CD4-positive, CD25-positive, alpha-beta regulatory T cell (primary cell): ENCODE measurements around the gene RERE. TPM values are rescaled to one million over a fixed set of nuclear protein-coding genes. Genes with fewer than 3 reads are reported as not detected.
A peak's percentile ranks its signal among the peaks of the same experiment; 100 is the strongest.

ENCODE experiments used
- ATAC-seq, 2 donors: fragments of 150-1000 bp; cut with Tn5 transposase; one replicate each; pipeline ENCODE4 v1.10.0; 2021; ENCODE audit warnings: low read depth in 2 of 2, moderate number of reproducible peaks in 2 of 2, moderate library complexity in 1 of 2
- DNase-seq, 3 donors: peaks; one replicate each; pipeline versions ENCODE4 v3.0.0 to v3.0.0-alpha.2; 2012 to 2022; ENCODE audit warnings: mixed read lengths in 1 of 3
- H3K27ac ChIP-seq: one replicate; pipeline ENCODE4 v1.7.0; 2013; ENCODE audit warnings: mild to moderate bottlenecking, low read length; ENCODE audit not compliant: insufficient read depth, poor library complexity, severe bottlenecking
- H3K27me3 ChIP-seq: one replicate; pipeline ENCODE4 v1.7.0; 2013; ENCODE audit warnings: low read length; ENCODE audit not compliant: control insufficient read depth, insufficient read depth
- H3K36me3 ChIP-seq: one replicate; pipeline ENCODE4 v1.7.0; 2013; ENCODE audit warnings: mild to moderate bottlenecking, low read length, moderate library complexity; ENCODE audit not compliant: control insufficient read depth, insufficient read depth
- H3K4me1 ChIP-seq: 2 replicates; pipeline ENCODE4 v1.7.0; 2013; ENCODE audit warnings: mild to moderate bottlenecking, low read length; ENCODE audit not compliant: insufficient read depth, control insufficient read depth, poor library complexity, severe bottlenecking
- H3K4me3 ChIP-seq: one replicate; pipeline ENCODE4 v1.7.0; 2013; ENCODE audit warnings: low read depth, mild to moderate bottlenecking, low read length, moderate library complexity
- H3K9me3 ChIP-seq, 2 experiments: 1 replicate in 1 of 2; 2 replicates in 1 of 2; pipeline ENCODE4 v1.7.0; 2013; ENCODE audit warnings: low read length in 2 of 2, mild to moderate bottlenecking in 1 of 2, moderate library complexity in 1 of 2; ENCODE audit not compliant: control insufficient read depth in 2 of 2
- H3K27ac Mint-ChIP-seq, 3 donors: one replicate each; pipeline ENCODE4 v1.8.0; 2020 to 2022; ENCODE audit warnings: mild to moderate bottlenecking in 3 of 3, mixed read lengths in 3 of 3, moderate library complexity in 2 of 3
- H3K27me3 Mint-ChIP-seq: one replicate; pipeline ENCODE4 v1.8.0; 2022; ENCODE audit warnings: mild to moderate bottlenecking, mixed read lengths
- H3K36me3 Mint-ChIP-seq: one replicate; pipeline ENCODE4 v1.8.0; 2020; ENCODE audit warnings: mixed read lengths
- H3K4me1 Mint-ChIP-seq, 4 donors: one replicate each; pipeline ENCODE4 v1.8.0; 2020 to 2022; ENCODE audit warnings: mixed read lengths in 4 of 4, mild to moderate bottlenecking in 1 of 4
- H3K4me3 Mint-ChIP-seq, 4 donors: one replicate each; pipeline ENCODE4 v1.8.0; 2020 to 2022; ENCODE audit warnings: mild to moderate bottlenecking in 4 of 4, mixed read lengths in 4 of 4, moderate library complexity in 3 of 4
- H3K9me3 Mint-ChIP-seq, 7 donors: one replicate each; pipeline ENCODE4 v1.8.0; 2020 to 2022; ENCODE audit warnings: mixed read lengths in 7 of 7, mild to moderate bottlenecking in 3 of 7, moderate library complexity in 2 of 7
- polyA plus RNA-seq, 4 donors: library from polyadenylated mRNA; unstranded; fragments of 300-500 nt; fragmentation: Illumina TruSeq; gene quantifications; one replicate each; pipeline ENCODE4 v1.2.3, GENCODE V29; 2021
- total RNA-seq: library from RNA; stranded (reverse); gene quantifications from one replicate; pipeline ENCODE4 v1.2.3, GENCODE V29; 2022

Gene RERE
- total and polyA plus RNA-seq, 5 donors from 2014 or later = 3.1 to 127 (median 5.7) TPM

DNA sequence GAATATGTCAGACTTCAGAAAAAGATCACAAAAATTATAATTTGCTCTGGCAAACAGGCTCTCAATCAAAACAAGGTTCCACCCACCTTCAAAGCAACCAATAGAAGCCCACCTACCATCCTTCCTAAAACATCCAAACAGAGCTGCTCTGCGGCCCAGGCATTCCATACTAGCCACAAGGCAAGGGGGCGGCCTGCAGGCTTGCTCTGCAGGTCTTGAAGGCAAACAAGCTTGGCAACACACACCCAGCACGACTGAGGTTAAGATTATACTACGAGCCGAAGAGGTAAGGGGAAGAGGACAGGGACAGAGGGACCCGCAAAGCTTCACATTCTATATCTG is 292.3 kb downstream of the RERE start:
- Histone ChIP-seq H3K9me3 (no peaks in the 10 kb centered on the region), H3K36me3 (no peaks in the 10 kb centered on the region), H3K27ac (peak overlapping the region; percentile 91), H3K4me3 (peak overlapping the region; percentile 77), H3K27me3 (no peaks in the 10 kb centered on the region), H3K4me1 (peaks cover 55% of the 10 kb centered on the region)
- H3K4me1 Mint-ChIP-seq = peaks cover 28 to 46% (median 39%) of the 10 kb centered on the region in 4 donors
- H3K36me3 Mint-ChIP-seq = peaks cover 11% of the 10 kb centered on the region
- ATAC-seq = peak; percentile 11 to 16
- DNase-seq = peak in 1 of 3 donors; percentile 40
- H3K4me3 Mint-ChIP-seq = no peak overlapping the region
- H3K27ac Mint-ChIP-seq = no peak overlapping the region
- H3K9me3 Mint-ChIP-seq = no peaks in the 10 kb centered on the region
- no peaks in the 10 kb centered on the region for H3K27me3 Mint-ChIP-seq

- H3K36me3 ChIP-seq = no peaks in the 10 kb centered on the region
- H3K4me3 ChIP-seq = peak overlapping the region; percentile 77
- H3K27me3 ChIP-seq = no peaks in the 10 kb centered on the region
- peaks cover 57% of the 10 kb centered on the region for H3K4me1 ChIP-seq
- peak in 1 of 3 donors; percentile 51 for DNase-seq
- H3K9me3 ChIP-seq = no peaks in the 10 kb centered on the region
- H3K27ac ChIP-seq = peak overlapping the region; percentile 91
- Mint-ChIP-seq H3K27ac (no peak overlapping the region), H3K4me3 (no peak overlapping the region), H3K9me3 (no peaks in the 10 kb centered on the region), H3K36me3 (peaks cover 11% of the 10 kb centered on the region), H3K27me3 (no peaks in the 10 kb centered on the region), H3K4me1 (peaks cover 28 to 48% (median 42%) of the 10 kb centered on the region in 4 donors)
- no peak for ATAC-seq
Measured at GRCh38 chr1:8524627-8525157, 292.7 kb downstream of the RERE start.

DNA sequence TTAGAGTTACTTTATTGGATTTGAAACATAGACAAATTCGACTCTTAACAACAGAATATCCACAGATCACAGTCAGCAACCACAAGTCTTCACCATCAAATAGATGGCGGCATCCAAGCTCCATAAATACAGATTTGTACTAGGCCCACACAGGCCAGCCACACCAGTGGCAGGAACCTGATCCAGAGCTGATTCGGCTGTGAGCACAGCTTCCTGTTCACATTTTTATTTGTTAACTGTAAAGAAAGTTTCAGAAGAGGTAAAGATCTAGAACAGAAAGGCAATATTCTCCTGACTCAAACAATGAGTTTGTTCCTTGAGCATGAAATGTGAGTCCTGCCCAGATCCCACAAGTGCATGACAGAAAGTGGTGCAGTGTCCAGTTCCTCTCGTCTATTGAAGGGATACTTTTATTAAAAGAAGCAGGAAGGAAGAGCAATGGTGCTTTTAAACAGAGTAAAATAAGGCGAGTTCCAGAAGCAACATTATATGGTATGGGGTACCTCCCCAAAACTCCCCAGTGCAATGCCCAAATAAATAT is 293.7 kb downstream of the RERE start:
- no peak overlapping the region for H3K4me3 Mint-ChIP-seq
- no peak for ATAC-seq
- Histone ChIP-seq H3K4me3 (peak overlapping the region; percentile 77), H3K36me3 (no peaks in the 10 kb centered on the region), H3K27ac (peak overlapping the region; percentile 91), H3K9me3 (no peaks in the 10 kb centered on the region), H3K4me1 (peaks cover 57% of the 10 kb centered on the region), H3K27me3 (no peaks in the 10 kb centered on the region)
- H3K27me3 Mint-ChIP-seq = no peaks in the 10 kb centered on the region
- H3K36me3 Mint-ChIP-seq = peaks cover 11% of the 10 kb centered on the region
- H3K4me1 Mint-ChIP-seq = peaks cover 29 to 50% (median 44%) of the 10 kb centered on the region in 4 donors
- DNase-seq = peak in 2 of 3 donors; percentile 34 to 71
- H3K27ac Mint-ChIP-seq = peak overlapping the region in 1 of 3 donors; percentile 97
- H3K9me3 Mint-ChIP-seq = no peaks in the 10 kb centered on the region

GRCh38 chr1:8520483-8520966 is 296.9 kb downstream of the RERE start:
- Histone ChIP-seq H3K4me3 (no peak overlapping the region), H3K27me3 (no peaks in the 10 kb centered on the region), H3K9me3 (no peaks in the 10 kb centered on the region), H3K27ac (peak overlapping the region; percentile 28), H3K4me1 (peaks cover 49% of the 10 kb centered on the region), H3K36me3 (no peaks in the 10 kb centered on the region)
- H3K27ac Mint-ChIP-seq = peak overlapping the region; percentile 15 to 97 (median 56)
- H3K4me3 Mint-ChIP-seq = peak overlapping the region in 3 of 4 donors; percentile 2 to 11 (median 3)
- H3K9me3 Mint-ChIP-seq = no peaks in the 10 kb centered on the region
- peaks cover 21% of the 10 kb centered on the region for H3K36me3 Mint-ChIP-seq
- no peaks in the 10 kb centered on the region for H3K27me3 Mint-ChIP-seq
- peaks cover 37 to 65% (median 61%) of the 10 kb centered on the region in 4 donors for H3K4me1 Mint-ChIP-seq
- DNase-seq (no peak), ATAC-seq (no peak)

GRCh38 chr1:8519167-8519566 is 298.3 kb downstream of the RERE start:
- Mint-ChIP-seq H3K27ac (peak overlapping the region in 1 of 3 donors; percentile 20), H3K4me3 (no peak overlapping the region)

DNA sequence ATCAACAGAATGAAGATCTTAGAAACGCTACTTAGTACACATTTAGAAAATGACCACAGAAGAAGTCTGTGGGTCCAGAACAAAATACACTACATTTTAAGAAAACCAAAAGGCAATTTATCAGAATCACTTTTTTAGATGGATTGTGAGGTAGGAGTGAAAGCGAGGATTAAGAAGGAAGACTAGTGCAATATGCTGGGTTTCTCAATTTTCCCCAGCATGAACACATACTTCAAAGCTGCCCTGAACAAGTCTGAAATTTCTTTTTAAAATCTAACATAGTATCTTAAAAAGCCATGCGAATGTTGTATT is 299.0 kb downstream of the RERE start:
- Histone ChIP-seq H3K27me3 (no peaks in the 10 kb centered on the region), H3K4me3 (no peak overlapping the region), H3K36me3 (no peaks in the 10 kb centered on the region), H3K4me1 (peaks cover 34% of the 10 kb centered on the region), H3K27ac (no peak overlapping the region), H3K9me3 (no peaks in the 10 kb centered on the region)
- Mint-ChIP-seq H3K27me3 (no peaks in the 10 kb centered on the region), H3K4me1 (peaks cover 23 to 75% (median 55%) of the 10 kb centered on the region in 4 donors), H3K36me3 (peaks cover 18% of the 10 kb centered on the region), H3K27ac (peak overlapping the region in 1 of 3 donors; percentile 62), H3K4me3 (no peak overlapping the region), H3K9me3 (no peaks in the 10 kb centered on the region)
- DNase-seq = no peak
- ATAC-seq = no peak

More at GRCh38 chr1:8519167-8519566, 298.3 kb downstream of the RERE start:
- H3K36me3 Mint-ChIP-seq = peaks cover 21% of the 10 kb centered on the region
- ATAC-seq (no peak), DNase-seq (no peak)
- H3K27me3 Mint-ChIP-seq = no peaks in the 10 kb centered on the region
- Histone ChIP-seq H3K4me3 (no peak overlapping the region), H3K27ac (no peak overlapping the region), H3K9me3 (no peaks in the 10 kb centered on the region), H3K27me3 (no peaks in the 10 kb centered on the region), H3K36me3 (no peaks in the 10 kb centered on the region), H3K4me1 (peaks cover 42% of the 10 kb centered on the region)
- peaks cover 30 to 68% (median 61%) of the 10 kb centered on the region in 4 donors for H3K4me1 Mint-ChIP-seq
- H3K9me3 Mint-ChIP-seq = no peaks in the 10 kb centered on the region

GRCh38 chr1:8517661-8518489 is 299.6 kb downstream of the RERE start:
- no peaks in the 10 kb centered on the region for H3K27me3 Mint-ChIP-seq
- H3K27me3 ChIP-seq = no peaks in the 10 kb centered on the region
- H3K9me3 Mint-ChIP-seq = no peaks in the 10 kb centered on the region
- DNase-seq (no peak), ATAC-seq (no peak)
- H3K4me1 ChIP-seq = peaks cover 29% of the 10 kb centered on the region
- peak overlapping the region; percentile 39 to 62 (median 55) for H3K27ac Mint-ChIP-seq
- no peak overlapping the region for H3K27ac ChIP-seq
- peaks cover 16% of the 10 kb centered on the region for H3K36me3 Mint-ChIP-seq
- H3K4me1 Mint-ChIP-seq = peaks cover 20 to 78% (median 50%) of the 10 kb centered on the region in 4 donors
- H3K36me3 ChIP-seq = no peaks in the 10 kb centered on the region
- peak overlapping the region; percentile 7 to 37 (median 24) for H3K4me3 Mint-ChIP-seq
- no peak overlapping the region for H3K4me3 ChIP-seq
- H3K9me3 ChIP-seq = no peaks in the 10 kb centered on the region
